GM21526 (cell line): ENCODE data around the gene PARG.
"Not testable (repeated sequence)": the region's sequence is repeated elsewhere in the genome, so short reads cannot be mapped to it uniquely, and the experiment has no call there.

Source experiments
- ATAC-seq: cut with Tn5 transposase; IDR thresholded peaks from one replicate; pipeline ENCODE4 v1.9.1; 2021; ENCODE audit warnings: moderate library complexity; ENCODE audit not compliant: unreplicated experiment, low FRiP score

Gene PARG

DNA sequence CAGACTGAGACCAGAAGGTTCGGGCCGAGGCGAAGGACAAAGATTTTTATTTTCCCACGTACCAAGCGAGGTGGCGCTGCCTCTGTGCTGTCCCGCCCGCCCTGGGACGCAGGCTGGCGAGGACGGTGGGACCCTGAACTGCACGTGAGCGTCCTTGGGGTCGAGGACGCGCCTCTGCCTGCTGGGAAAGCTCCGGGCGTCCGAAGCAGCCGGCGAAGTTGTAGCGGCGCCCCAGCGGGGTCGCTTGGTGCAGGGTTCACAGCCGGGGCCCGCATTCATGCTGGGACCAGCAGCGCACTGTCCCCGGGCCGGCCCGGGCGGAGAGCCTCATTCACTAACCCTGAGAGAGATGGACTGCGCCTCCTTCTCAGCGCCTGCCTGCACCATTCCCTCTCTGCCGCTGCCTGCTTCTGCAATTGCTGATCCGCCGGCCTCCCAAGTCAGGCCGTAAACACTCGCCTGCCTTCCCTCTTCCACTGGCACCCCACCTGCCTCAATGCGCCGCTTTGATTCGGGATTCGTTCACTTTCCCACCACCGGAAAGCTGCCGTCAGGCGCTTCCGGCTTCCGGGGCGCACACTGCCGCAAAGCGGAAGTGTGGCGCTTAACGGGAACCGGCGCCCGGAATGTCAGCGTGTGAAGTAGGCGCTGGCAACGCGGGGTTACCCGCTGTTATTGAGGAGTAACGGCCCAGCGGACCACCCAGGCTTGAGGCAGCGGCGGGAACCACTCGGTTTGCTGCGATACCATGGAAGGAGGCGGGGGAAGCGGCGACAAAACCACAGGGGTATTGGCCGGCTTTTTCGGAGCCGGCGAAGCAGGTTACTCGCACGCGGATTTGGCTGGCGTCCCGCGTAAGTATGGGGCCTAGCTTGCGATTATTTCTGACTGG is at the start of gene PARG, which contains the start of gene TIMM23B:
TSS of gene PARG (minus strand) at position 581 of the 892 bp plus-strand sequence. CDS start at position 279, 302 bp downstream.
TSS of gene TIMM23B (plus strand) at position 607 of the 892 bp plus-strand sequence. CDS start at position 749, 142 bp downstream.
- ATAC-seq, result peak; percentile 60

DNA sequence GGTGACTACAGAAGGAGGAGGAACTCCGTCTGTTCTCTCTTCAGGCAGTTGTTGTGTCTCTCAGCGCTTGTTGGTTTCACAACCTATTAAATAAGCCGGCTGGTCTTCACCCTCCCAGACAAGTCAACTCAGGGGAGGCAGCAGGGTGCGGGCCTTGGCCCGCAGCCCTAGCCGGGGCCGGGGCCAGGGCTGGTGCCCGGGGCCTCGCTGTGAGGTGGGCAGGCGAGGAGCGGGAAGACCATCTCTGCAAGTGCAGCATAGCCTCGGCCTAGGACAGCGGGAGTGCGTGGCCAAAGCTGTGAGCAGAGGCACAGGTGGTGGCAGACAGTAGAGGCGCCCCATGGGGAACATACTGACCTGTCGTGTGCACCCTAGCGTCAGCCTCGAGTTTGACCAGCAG is 46.5 kb upstream of the PARG start, which contains the start of gene AGAP6:
TSS of gene AGAP6 (plus strand) at position 31 of the 400 bp plus-strand sequence. CDS start at position 341, 310 bp downstream.
- not testable (repeated sequence) for ATAC-seq

DNA sequence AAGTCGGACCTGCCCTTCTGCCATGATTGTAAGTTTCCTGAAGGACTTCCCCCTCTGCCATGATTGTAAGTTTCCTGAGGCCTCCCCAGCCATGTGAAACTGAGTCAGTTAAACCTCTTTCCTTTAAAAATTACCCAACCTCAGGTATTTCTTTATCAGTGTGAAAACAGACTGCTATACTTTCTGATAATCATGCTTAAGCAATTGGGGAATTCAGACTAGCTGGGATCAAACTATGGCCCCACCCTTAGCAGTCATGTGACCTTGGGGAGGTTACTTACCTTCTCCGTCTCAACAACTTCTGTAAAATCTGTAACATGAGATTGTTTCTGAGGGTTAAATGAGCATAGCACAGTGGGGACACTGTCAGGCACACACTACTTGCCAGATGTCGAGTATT is 45.4 kb upstream of the PARG start:
- not testable (repeated sequence) for ATAC-seq

DNA sequence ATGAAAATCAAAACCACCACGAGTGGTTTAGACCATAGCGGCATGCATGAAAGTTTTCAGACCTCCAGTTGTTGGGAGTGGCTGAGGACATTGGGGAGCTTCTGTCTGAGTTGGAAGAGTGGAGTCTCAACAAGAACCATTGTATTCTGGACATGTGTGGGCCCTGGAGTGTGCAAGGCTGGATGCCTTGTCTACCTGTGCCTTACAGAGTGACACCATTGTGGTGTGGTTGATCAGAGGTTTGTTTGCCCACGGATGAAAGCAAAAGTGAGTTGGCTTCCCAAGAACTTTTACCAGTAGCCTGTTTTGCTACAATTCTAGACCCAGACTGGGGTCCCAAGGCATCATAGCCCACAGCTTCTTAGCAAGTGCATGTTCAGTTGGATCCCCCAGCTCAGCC is 35.9 kb upstream of the PARG start:
- not testable (repeated sequence) for ATAC-seq

DNA sequence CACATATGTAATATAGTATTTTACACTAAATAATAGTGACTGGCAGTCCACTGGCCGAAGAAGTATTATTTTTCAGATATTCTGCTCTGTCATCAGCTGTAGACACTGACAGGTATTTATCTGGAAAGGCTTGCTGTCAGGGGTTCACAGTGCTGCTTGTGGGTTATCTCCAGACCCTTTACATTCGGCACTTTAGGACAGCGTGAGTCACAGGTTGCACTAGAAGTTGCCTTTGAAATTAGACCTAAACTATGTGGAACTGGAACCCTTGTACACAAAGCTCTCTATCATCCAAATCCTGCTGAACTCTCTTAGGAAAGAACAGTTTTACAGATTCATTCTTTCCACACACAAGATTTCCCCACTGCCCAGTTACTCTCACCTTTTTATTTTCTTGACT is 30.3 kb upstream of the PARG start:
- ATAC-seq, result not testable (repeated sequence)

DNA sequence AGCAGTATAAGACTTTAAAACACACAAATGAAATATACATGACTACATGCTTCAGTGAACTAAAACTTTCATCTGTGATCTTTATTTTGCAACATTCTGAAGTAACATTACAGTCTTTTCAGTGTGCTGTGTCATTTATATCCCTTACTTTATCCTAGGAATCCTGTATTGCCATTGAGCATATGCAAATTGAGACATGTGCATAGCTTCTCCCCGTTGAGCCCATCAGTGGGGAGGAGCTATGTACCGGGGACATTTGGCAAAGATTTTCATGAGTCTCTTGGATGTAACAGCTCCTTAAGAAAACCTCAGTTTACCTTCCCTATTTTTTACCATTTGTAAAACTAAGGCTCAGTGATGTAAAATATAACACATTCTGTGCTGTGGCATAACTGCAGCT is 29.6 kb upstream of the PARG start:
- ATAC-seq, result not testable (repeated sequence)

DNA sequence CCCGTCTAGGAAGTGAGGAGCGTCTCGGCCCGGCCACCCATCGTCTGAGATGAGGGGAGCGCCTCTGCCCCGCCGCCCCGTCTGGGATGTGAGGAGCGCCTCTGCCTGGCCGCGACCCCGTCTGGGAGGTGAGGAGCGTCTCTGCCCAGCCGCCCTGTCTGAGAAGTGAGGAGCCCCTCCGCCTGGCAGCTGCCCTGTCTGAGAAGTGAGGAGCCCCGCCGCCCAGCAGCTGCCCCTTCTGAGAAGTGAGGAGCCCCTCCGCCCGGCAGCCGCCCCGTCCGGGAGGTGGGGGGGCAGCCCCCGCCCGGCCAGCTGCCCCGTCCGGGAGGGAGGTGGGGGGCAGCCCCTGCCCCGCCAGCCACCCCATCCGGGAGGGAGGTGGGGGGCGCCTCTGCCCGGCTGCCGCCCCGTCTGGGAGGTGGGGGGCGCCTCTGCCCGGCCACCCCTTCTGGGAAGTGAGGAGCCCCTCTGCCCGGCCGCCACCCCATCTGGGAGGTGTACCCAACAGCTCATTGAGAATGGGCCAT is 28.6 kb upstream of the PARG start:
- not testable (repeated sequence) for ATAC-seq

DNA sequence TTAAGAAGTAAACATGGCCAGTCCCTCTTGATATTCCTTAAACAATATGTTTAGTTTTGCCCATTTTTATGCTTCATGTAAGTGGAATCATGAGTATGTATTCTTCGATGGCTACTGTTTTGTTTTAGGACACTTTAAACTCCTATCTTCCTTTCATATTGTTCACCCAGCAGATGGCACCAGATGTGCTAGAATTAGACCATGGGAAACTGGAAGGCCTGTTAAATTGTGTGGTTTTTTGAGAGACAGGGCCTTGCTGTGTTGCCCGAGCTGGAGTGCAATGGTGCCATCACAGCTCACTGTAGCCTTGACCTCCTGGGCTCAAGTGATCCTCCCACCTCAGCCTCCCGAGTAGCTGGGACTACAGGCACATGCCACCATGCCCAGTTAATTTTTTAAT is 11.3 kb upstream of the PARG start:
- ATAC-seq, result not testable (repeated sequence)

DNA sequence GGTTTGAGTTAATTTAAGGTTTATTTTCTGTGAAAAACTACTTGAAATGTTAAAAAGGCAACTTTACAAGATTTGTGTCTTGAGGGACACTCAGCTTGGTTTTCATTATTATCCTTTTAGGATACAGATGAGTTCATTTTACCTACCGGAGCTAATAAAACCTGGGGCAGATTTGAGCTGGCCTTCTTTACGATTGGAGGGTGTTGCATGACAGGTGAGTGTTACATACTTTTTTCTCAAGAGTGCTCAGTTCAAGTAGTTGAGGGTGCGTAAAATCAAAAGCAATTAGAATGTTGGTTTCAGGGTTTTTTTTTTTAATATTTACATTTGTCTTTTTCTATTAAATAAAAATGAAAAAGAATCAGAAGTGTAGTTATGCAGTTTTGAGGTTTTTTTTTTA is 10.2 kb upstream of the PARG start:
- not testable (repeated sequence) for ATAC-seq

DNA sequence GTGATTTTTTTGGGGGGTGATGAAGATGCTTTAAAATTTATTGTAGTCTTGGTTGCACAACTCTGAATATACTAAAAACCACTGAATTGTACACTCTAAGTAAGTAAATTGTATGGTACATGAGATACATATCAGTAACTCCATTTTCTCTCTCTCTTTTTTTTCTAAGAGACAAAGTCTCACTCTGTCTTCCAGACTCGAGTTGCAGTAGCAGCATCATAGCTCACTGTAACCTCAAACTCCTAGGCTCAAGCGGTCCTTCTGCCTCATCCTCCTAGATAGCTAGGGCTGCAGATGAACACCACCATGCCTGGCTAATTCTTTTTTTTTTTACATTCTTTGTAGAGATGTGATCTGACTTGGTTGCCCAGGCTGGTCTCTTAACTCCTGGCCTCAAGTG is 6.9 kb upstream of the PARG start:
- ATAC-seq, result not testable (repeated sequence)

DNA sequence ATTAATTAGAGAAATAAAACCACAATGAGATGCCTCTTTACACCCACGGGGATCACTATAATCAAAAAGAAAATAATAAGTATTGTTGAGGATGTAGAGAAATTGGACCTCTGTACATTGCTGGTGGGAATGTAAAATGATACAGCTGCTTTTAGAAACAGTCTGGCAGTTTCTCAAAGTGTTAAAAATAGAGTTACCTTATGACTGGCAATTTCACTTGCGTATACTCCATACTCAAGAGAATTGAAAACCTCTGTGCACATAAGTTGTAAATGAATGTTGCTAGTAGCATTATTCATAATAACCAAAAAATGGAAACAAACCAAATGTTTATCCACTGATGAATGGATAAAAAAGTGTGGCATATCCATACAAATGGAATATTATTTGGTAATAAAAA is 6.3 kb upstream of the PARG start:
- ATAC-seq, result peak; percentile 66

DNA sequence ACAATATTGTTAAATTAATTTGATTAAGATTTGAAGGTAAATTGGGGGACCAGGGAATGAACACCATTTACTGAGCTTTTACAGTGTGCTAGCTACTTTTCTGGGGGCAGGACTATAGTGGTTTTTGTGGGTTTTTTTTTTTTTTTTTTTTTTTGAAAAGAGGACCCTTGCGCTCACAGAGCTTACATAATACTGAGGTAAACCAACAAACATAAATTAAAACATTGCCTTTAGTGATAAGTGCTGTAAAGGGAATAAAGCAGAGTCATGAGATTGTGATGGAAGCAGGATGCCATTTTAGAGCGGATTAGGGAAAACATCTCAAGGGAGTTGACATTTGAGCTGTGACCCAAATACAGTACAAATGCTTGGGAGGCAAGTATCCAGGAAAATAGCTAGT is 1.8 kb upstream of the PARG start:
- ATAC-seq, result not testable (repeated sequence)

DNA sequence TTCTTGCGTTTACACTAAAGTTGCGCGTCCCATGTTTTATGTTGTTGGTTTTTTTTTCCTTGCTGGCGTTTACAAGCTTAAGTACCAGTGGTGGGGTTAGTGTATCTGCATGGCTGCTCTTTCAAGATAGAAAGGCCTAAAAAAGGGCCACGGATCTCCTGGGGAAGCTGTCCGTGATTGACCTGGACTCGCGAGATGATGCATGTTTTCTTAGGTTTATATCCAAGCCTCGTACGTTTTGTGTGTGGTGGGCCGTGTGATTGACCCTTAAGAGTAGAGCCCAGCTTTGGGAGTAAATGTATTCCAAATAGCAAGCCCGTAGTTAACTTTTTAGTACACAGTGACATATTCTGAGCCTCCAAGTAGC is 495 bp upstream of the PARG start:
- peak; percentile 14 for ATAC-seq

DNA sequence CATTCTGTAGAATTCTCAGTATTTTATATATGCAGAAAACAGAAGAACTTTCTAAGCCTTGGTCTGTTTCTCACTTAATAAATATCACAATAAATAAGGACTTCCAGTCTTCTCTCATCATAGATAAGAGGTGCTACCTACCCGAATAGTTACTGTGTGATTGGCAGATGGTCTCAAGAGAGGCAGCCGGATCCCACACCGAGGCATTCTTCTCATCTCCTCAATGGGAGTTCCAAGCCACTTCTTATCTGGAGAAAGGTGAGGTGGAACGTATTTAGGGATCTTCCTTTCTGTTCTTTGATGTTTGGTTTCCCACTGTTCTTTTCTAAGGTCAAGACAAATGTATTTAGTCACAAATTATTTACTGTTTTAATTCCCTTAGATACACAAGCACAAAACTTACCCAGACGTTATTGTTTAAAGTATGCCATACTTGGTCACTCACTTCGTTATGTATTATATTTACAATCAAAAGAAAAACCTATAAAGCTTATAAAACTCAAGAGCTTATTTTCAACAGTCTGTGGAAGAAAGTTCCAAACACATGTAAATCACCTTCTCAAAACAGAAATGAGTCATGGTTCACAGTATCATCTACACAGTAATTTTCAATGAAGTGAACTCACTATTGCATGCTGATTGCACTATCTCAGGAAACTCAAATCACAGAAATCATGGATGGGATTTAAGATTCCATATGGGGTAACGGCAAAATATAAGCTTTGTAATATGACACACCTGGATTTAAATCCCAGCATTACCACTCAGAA is 9.7 kb downstream of the PARG start:
- ATAC-seq, result not testable (repeated sequence)

DNA sequence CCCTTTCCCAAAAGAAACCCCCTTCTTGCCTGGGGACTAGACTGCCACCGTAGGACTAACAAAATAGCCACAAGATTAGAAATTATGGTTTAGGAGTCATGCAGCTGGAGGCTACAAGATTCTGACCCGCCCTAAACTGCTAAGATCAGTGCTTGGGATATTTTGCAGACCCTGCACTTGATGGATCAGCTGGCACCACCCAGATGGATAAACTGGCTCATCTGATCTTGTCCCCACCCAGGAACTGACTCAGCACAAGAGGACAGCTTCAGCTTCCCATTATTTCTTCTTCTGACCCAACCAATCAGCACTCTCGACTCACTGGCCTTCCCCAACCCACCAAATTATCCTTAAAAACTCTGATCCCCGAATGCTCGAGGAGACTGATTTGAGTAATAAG is 10.6 kb downstream of the PARG start:
- ATAC-seq, result not testable (repeated sequence)

DNA sequence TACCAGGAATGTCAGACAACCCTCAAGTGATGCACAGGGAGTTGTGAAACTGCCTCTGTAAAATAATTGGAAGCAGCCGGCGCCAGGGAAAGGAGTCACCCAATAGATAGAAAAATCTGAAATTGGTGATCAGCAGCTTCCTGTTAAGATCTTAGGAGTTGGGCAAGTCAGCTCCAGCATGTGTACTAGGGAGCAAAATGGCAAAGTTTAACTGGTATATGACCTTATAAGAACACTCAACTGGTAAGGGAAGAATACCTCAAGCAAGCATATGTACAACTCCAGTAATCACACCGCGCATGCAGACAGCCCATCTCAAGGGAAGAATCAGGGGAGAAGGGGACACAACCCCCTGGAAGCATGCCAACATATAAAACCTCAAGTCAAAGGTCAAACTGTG is 18.3 kb downstream of the PARG start:
- ATAC-seq, result not testable (repeated sequence)

DNA sequence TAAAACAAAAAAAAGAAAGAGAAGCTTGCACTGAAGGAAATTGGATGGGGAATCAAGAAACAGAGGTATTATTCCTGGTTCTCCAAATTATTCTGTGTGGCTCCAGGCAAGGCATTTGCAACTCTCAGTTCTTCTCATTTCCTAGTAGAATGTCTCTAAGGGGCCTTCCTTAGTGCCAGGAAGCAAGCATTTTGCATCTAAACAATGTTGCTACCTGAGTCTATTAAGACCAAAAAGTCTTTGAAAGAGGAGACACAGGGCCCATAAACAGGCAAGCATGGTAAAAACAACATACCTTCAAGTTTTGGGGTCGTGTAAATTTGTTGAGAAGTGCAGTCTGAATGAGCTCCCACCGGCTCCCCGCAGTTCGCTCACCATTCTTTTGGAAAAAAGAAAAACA is 19.8 kb downstream of the PARG start:
- not testable (repeated sequence) for ATAC-seq

DNA sequence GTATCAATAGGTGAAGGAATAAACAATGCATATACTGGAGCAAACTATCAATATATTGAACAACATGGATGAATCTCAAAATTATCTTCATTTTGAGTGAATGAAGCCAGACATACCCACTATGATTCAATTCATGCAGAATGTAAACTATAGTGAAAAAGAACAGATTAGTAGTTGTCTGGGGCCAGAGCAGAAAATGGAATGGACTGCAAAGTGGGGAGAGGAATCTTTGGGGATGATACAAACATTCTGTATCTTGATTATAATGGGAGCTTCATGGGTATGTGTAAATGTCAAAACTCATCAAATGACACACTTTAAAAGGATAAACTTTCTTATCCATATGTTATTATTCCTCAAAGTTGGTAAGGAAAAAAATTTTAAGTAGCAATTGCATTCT is 23.9 kb downstream of the PARG start:
- ATAC-seq, result not testable (repeated sequence)

DNA sequence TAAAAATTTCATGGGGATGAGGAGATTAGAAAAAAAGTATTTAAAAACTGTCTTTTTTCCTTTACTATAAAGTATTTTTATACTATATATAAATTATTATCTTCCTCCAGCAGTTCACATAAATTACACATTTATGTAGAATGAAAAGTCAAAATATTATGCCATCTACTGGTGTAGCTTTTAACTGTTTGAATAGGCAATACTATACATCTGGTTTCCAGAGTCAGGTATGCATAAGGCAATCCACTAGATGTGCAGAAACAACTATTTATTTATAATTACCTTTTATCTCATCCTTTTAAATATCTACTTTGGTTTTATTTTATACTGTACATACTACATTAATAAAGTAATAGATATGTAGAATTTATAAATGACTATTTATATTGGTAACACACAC is 25.4 kb downstream of the PARG start:
- ATAC-seq, result not testable (repeated sequence)

DNA sequence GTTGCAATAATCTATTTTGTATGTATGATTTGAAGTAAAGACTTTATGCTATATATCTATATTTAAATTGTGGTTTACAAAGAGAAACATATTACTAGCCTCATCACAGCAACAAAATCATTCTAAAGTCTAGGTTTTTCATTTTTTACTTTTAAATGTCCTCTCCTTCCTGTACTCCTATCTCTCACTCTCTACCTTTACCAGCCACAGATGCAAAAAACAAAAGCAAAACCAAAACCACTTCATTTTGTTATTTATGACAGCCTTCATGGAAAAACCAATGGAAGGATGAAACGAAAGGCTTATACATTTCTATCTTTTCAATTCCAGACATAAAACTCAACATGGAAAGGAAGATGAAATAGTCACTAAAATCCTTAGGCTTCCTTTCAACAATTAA is 31.5 kb downstream of the PARG start:
- not testable (repeated sequence) for ATAC-seq
